ENCODE results near the gene GLRA1.
"Not testable (repeated sequence)": the region's sequence is repeated elsewhere in the genome, so short reads cannot be mapped to it uniquely, and the experiment has no call there.

The GLRA1 gene

GRCh38 chr5:151862811-151863472 is 61.7 kb downstream of the GLRA1 start:
- 85 to 86% methylated on average over 2 of the region's 2 CpGs for WGBS, 2 experiments (ENCODE audit: insufficient coverage in 2 of 2)
- no peak overlapping the region for H3K4me3 ChIP-seq (ENCODE audit: extremely low read depth, insufficient read depth, low read length, poor library complexity, severe bottlenecking)

GRCh38 chr5:151860867-151861266 is 63.8 kb downstream of the GLRA1 start:
- H3K9me3 ChIP-seq (ENCODE audit: control insufficient read depth, low read length); H3K36me3 ChIP-seq (ENCODE audit: control insufficient read depth, insufficient read depth, low read length); H3K27ac ChIP-seq (ENCODE audit: low read depth, low read length, severe bottlenecking); H3K4me1 ChIP-seq (ENCODE audit: control insufficient read depth, insufficient read depth, low read length, poor library complexity, severe bottlenecking); H3K4me3 ChIP-seq (ENCODE audit: extremely low read depth, insufficient read depth, low read length, poor library complexity, severe bottlenecking): not testable (repeated sequence)
- WGBS, 2 experiments (ENCODE audit: insufficient coverage in 2 of 2) = no CpG with 5 or more reads among the region's 4 CpGs

More at GRCh38 chr5:151862811-151863472, 61.7 kb downstream of the GLRA1 start:
- Histone ChIP-seq H3K9me3 (ENCODE audit: control insufficient read depth, low read length) (no peaks in the 10 kb centered on the region), H3K27ac (ENCODE audit: low read depth, low read length, severe bottlenecking) (no peak overlapping the region), H3K4me1 (ENCODE audit: control insufficient read depth, insufficient read depth, low read length, poor library complexity, severe bottlenecking) (no peaks in the 10 kb centered on the region), H3K36me3 (ENCODE audit: control insufficient read depth, insufficient read depth, low read length) (no peaks in the 10 kb centered on the region)

GRCh38 chr5:151856861-151857260 is 67.8 kb downstream of the GLRA1 start:
- H3K27ac ChIP-seq (ENCODE audit: low read depth, low read length, severe bottlenecking) = no peak overlapping the region
- H3K36me3 ChIP-seq (ENCODE audit: control insufficient read depth, insufficient read depth, low read length) = no peaks in the 10 kb centered on the region
- H3K4me1 ChIP-seq (ENCODE audit: control insufficient read depth, insufficient read depth, low read length, poor library complexity, severe bottlenecking) = no peaks in the 10 kb centered on the region
- H3K9me3 ChIP-seq (ENCODE audit: control insufficient read depth, low read length) = no peaks in the 10 kb centered on the region
- 79 to 82% methylated on average over 2 to 4 of the region's 5 CpGs for WGBS, 2 experiments (ENCODE audit: insufficient coverage in 2 of 2)
- no peak overlapping the region for H3K4me3 ChIP-seq (ENCODE audit: extremely low read depth, insufficient read depth, low read length, poor library complexity, severe bottlenecking)

- no peaks in the 10 kb centered on the region for H3K9me3 ChIP-seq (ENCODE audit: control insufficient read depth, low read length)
- no peak overlapping the region for H3K4me3 ChIP-seq (ENCODE audit: extremely low read depth, insufficient read depth, low read length, poor library complexity, severe bottlenecking)
- WGBS, 2 experiments (ENCODE audit: insufficient coverage in 2 of 2) = 80 to 83% methylated on average over 2 of the region's 4 CpGs
- no peak overlapping the region for H3K27ac ChIP-seq (ENCODE audit: low read depth, low read length, severe bottlenecking)
- H3K36me3 ChIP-seq (ENCODE audit: control insufficient read depth, insufficient read depth, low read length) = no peaks in the 10 kb centered on the region
- no peaks in the 10 kb centered on the region for H3K4me1 ChIP-seq (ENCODE audit: control insufficient read depth, insufficient read depth, low read length, poor library complexity, severe bottlenecking)
Measured at GRCh38 chr5:151855701-151856100, 69.0 kb downstream of the GLRA1 start.

DNA sequence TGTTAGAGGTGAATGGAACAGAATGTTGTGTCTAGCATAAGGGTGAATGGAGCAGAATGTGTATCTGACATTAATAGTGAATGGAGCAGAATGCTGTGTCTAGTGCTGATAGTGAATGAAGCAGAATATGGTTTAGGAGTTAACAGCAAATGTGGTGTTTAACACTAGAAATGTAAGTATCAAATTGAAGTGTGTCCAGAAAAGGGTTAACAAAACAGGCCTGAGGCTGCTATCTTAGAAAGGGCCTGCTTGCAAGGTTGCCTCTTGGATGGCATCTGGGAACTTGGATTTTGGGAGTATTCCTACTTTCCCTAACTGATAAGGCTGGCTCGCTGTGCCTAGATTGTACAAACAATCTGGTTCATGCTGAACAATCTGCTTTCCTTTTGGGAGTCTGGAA is 76.8 kb downstream of the GLRA1 start:
- Histone ChIP-seq H3K4me3 (ENCODE audit: extremely low read depth, insufficient read depth, low read length, poor library complexity, severe bottlenecking) (no peak overlapping the region), H3K36me3 (ENCODE audit: control insufficient read depth, insufficient read depth, low read length) (no peaks in the 10 kb centered on the region), H3K4me1 (ENCODE audit: control insufficient read depth, insufficient read depth, low read length, poor library complexity, severe bottlenecking) (no peaks in the 10 kb centered on the region), H3K27ac (ENCODE audit: low read depth, low read length, severe bottlenecking) (no peak overlapping the region), H3K9me3 (ENCODE audit: control insufficient read depth, low read length) (no peaks in the 10 kb centered on the region)
- WGBS, 2 experiments (ENCODE audit: insufficient coverage in 2 of 2) = 100% methylated on average over 1 of the region's 1 CpG

DNA sequence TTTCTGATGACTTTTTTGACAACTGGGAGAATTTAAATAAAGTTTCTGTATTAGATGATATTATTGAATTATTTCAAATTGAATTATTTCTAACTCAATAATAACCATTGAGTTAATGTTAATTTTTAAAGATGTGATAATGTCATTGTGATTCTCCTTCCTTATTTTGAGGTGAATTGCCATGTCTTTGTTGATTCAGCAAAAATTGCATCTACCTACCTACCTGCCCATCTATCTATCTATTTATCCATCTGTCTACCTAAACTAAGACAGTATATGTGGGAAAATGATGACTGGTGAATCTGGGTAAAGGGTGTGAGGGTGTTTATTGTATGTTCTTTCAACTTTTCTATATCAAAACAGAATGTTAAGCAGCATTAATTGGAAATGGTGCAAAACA is 77.9 kb downstream of the GLRA1 start:
- H3K36me3 ChIP-seq (ENCODE audit: control insufficient read depth, insufficient read depth, low read length) = no peaks in the 10 kb centered on the region
- H3K27ac ChIP-seq (ENCODE audit: low read depth, low read length, severe bottlenecking) = no peak overlapping the region
- no peak overlapping the region for H3K4me3 ChIP-seq (ENCODE audit: extremely low read depth, insufficient read depth, low read length, poor library complexity, severe bottlenecking)
- H3K9me3 ChIP-seq (ENCODE audit: control insufficient read depth, low read length) = no peaks in the 10 kb centered on the region
- H3K4me1 ChIP-seq (ENCODE audit: control insufficient read depth, insufficient read depth, low read length, poor library complexity, severe bottlenecking) = no peaks in the 10 kb centered on the region

DNA sequence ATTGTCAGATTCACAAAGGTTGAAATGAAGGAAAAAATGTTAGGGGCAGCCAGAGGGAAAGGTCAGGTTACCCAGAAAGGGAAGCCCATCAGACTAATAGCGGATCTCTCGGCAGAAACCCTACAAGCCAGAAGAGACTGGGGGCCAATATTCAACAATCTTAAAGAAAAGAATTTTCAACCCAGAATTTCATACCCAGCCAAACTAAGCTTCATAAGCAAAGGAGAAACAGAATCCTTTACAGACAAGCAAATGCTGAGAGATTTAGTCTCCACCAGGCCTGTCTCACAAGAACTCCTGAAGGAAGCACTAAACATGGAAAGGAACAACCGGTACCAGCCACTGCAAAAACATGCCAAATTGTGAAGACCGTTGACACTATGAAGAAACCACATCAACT is 91.8 kb downstream of the GLRA1 start:
- 100% methylated on average over 2 of the region's 4 CpGs; no CpG with 5 or more reads in 1 of the 2 experiments for WGBS, 2 experiments (ENCODE audit: insufficient coverage in 2 of 2)
- not testable (repeated sequence) for H3K27ac ChIP-seq (ENCODE audit: low read depth, low read length, severe bottlenecking); H3K4me1 ChIP-seq (ENCODE audit: control insufficient read depth, insufficient read depth, low read length, poor library complexity, severe bottlenecking); H3K4me3 ChIP-seq (ENCODE audit: extremely low read depth, insufficient read depth, low read length, poor library complexity, severe bottlenecking)
- peaks cover 23% of the 10 kb centered on the region for H3K9me3 ChIP-seq (ENCODE audit: control insufficient read depth, low read length)
- peaks cover 31% of the 10 kb centered on the region for H3K36me3 ChIP-seq (ENCODE audit: control insufficient read depth, insufficient read depth, low read length)

GRCh38 chr5:151829370-151829769 is 95.3 kb downstream of the GLRA1 start:
- no peak overlapping the region for H3K4me3 ChIP-seq (ENCODE audit: extremely low read depth, insufficient read depth, low read length, poor library complexity, severe bottlenecking)
- H3K4me1 ChIP-seq (ENCODE audit: control insufficient read depth, insufficient read depth, low read length, poor library complexity, severe bottlenecking) = no peaks in the 10 kb centered on the region
- H3K27ac ChIP-seq (ENCODE audit: low read depth, low read length, severe bottlenecking) = no peak overlapping the region
- peaks cover 23% of the 10 kb centered on the region for H3K9me3 ChIP-seq (ENCODE audit: control insufficient read depth, low read length)
- WGBS, 2 experiments (ENCODE audit: insufficient coverage in 2 of 2) = no CpG with 5 or more reads among the region's 1 CpG
- H3K36me3 ChIP-seq (ENCODE audit: control insufficient read depth, insufficient read depth, low read length) = peaks cover 49% of the 10 kb centered on the region

DNA sequence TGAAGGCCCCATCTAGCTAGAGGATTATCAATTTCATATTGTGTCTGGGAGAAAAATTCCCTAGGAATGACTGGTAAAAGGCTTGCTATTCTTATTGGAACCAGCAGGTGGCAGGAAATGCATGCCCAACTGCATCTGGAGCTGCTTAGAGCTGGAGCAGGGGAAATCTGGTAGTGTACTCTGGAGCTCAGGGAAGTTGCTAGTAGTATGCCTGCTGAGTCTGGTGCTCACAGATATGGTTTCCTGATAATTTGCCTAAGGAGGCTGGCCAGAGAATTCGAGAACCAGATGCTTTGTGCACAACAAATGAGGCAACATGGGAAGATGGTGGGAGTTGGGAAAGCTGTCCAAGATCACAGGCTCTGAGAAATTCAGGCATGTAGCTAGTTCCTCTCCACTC is 99.2 kb downstream of the GLRA1 start:
- no peaks in the 10 kb centered on the region for H3K4me1 ChIP-seq (ENCODE audit: control insufficient read depth, insufficient read depth, low read length, poor library complexity, severe bottlenecking)
- 17 to 56% methylated on average over 1 of the region's 1 CpG for WGBS, 2 experiments (ENCODE audit: insufficient coverage in 2 of 2)
- no peak overlapping the region for H3K27ac ChIP-seq (ENCODE audit: low read depth, low read length, severe bottlenecking)
- H3K4me3 ChIP-seq (ENCODE audit: extremely low read depth, insufficient read depth, low read length, poor library complexity, severe bottlenecking) = no peak overlapping the region
- H3K9me3 ChIP-seq (ENCODE audit: control insufficient read depth, low read length) = peaks cover 9% of the 10 kb centered on the region
- peaks cover 39% of the 10 kb centered on the region for H3K36me3 ChIP-seq (ENCODE audit: control insufficient read depth, insufficient read depth, low read length)

GRCh38 chr5:151822141-151822540 is 102.5 kb downstream of the GLRA1 start:
- peaks cover 16% of the 10 kb centered on the region for H3K36me3 ChIP-seq (ENCODE audit: control insufficient read depth, insufficient read depth, low read length)
- 100% methylated on average over 2 of the region's 4 CpGs for WGBS, 2 experiments (ENCODE audit: insufficient coverage in 2 of 2)
- H3K27ac ChIP-seq (ENCODE audit: low read depth, low read length, severe bottlenecking) = no peak overlapping the region
- H3K4me1 ChIP-seq (ENCODE audit: control insufficient read depth, insufficient read depth, low read length, poor library complexity, severe bottlenecking) = no peaks in the 10 kb centered on the region
- no peak overlapping the region for H3K4me3 ChIP-seq (ENCODE audit: extremely low read depth, insufficient read depth, low read length, poor library complexity, severe bottlenecking)
- no peaks in the 10 kb centered on the region for H3K9me3 ChIP-seq (ENCODE audit: control insufficient read depth, low read length)

- Histone ChIP-seq H3K36me3 (ENCODE audit: control insufficient read depth, insufficient read depth, low read length) (peaks cover 17% of the 10 kb centered on the region), H3K4me3 (ENCODE audit: extremely low read depth, insufficient read depth, low read length, poor library complexity, severe bottlenecking) (no peak overlapping the region), H3K4me1 (ENCODE audit: control insufficient read depth, insufficient read depth, low read length, poor library complexity, severe bottlenecking) (no peaks in the 10 kb centered on the region), H3K9me3 (ENCODE audit: control insufficient read depth, low read length) (no peaks in the 10 kb centered on the region), H3K27ac (ENCODE audit: low read depth, low read length, severe bottlenecking) (no peak overlapping the region)
- WGBS, 2 experiments (ENCODE audit: insufficient coverage in 2 of 2) = no CpG with 5 or more reads among the region's 1 CpG
Measured at GRCh38 chr5:151820903-151821302, 103.7 kb downstream of the GLRA1 start.
